Measurements from ENCODE around the gene ZFP82.

Gene ZFP82

GRCh38 chr19:36363845-36364244, 54.6 kb downstream of the ZFP82 start:
- H3K4me3 Mint-ChIP-seq: no peak overlapping the region
- no peak for TF ChIP-seq CTCF (IDR thresholded peaks at IDR 0.05; ENCODE audit: unreplicated experiment in 3 of 3)
- no peak overlapping the region for H3K27ac Mint-ChIP-seq
- peaks cover 95% of the 10 kb centered on the region for H3K36me3 Mint-ChIP-seq (ENCODE audit: low read depth)
- peaks cover 13% of the 10 kb centered on the region for H3K9me3 Mint-ChIP-seq
- H3K27me3 Mint-ChIP-seq (ENCODE audit: low read depth): no peaks in the 10 kb centered on the region
- H3K4me1 Mint-ChIP-seq: no peaks in the 10 kb centered on the region

All from nephron (organoid).